ENCODE measurements around the gene NUDC.
"Not testable (repeated sequence)": the region's sequence is repeated elsewhere in the genome, so short reads cannot be mapped to it uniquely, and the experiment has no call there.

Gene NUDC

DNA sequence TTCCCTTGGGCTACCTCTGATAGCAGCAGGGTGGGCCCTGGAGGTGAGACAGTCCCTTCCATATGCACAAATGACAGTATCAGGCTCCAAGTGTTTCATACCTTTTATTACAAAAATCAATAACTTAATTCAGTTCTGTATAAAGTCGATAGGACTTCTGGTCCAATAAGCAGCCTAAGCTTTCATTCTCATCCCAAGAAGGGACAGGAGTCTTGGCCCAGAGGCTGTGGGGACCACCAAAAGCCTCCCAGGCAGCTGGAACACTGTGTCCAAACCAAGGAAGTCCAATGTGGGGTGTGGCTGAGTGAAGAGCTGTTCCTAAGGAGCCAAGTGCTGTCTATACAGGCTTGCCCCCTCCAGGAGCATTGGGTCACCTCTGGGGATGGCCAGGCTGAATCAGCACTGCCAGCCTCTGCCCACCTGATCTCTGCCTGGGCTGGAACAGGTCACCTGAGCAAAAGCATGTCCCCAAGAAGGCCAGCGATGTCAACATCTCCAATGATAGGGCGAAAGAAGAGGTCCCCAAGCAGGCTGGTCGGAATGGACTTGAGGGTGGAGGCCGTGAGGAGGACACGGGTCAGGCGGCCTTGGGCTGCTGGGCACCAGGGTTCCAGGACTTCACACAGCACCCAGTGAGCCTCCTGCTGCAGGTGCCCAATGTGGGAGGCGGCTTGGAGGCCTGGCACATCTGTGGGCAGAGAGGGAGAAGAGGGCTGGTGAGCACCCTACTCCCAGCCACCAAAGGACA lies 10.0 kb upstream of the NUDC start:
- no peak for DNase-seq (ENCODE audit: low spot score)

DNA sequence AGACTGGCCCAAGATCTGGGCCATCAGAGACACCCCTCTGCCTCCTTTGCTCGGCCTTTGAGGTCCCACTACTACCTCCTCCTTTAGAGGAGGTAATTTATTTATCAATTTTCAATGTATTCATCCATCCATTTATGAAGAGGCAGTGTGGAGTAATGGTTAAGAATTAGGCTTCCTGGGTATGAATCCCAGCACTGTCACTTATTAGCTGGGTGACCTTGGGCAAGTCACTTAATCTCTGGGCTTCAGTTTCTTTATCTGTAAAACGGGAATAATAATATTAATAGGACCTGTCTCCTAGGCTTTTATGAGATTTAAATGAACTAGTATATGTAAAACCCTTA lies 9.4 kb upstream of the NUDC start:
- DNase-seq (ENCODE audit: low spot score) = no peak

DNA sequence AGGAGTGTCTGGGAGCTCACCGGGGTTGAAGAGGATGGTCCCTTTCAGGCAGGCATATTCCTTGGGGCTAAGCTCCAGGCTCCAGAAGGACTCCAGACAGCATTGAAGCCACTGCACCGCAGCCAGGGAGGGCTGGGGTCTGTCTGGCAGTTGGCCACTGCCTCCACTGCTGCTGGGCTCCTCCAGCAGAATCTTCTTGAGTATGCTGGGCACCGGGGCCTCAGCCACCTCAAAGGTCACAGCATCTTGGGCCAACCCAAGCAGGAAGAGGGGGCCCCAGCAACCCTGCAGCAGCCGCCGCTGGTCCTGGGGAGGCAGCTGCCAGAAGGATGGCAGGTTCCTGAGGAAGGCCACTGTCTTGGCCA lies 8.2 kb upstream of the NUDC start:
- no peak for DNase-seq (ENCODE audit: low spot score)

DNA sequence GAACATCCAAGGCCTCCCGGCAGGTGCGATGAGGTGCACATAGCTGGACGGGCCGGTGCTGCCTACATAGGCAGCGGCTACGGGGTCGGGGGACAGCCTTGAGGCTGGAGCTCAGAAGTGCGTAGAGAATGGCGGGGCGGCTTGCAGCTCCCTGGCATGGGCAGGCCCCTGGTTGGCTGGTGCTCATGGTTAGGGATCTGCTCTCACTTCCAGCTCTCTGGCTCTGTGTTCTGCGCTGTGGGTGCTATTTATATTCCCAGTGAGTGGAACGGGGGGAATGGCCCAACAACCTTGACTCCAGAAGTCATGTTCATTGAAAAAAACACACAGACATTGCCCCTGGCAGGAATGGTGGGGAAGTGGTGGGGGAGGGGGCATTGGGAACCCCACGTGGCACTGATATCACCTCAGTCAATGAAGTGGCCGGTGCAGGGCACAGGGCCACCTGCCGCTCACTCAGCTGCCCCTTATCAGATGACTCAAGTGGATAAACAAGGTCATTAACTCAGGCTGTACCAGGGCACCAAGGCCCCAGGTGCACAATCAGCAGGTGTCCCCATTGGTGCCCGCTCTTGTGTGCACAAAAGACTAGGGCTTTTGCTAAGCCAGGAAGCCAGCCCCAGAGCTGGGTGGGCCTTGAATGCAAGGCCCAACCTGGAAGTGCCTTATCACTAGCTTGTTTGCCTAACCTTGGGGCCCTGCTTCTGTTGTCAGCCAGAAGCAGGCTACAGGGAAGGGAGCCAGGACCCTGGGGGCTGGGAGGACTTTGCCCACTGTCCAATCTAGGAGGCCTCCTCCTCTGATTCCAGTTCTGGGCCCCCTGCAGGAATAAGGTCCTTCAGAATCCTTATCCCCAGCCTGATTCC lies 7.6 kb upstream of the NUDC start, which contains the start of gene NR0B2:
Gene NR0B2 (minus strand): TSS at position 222 of the 866 bp plus-strand sequence. CDS start 35 bp downstream, at position 187.
- DNase-seq (ENCODE audit: low spot score) = no peak

DNA sequence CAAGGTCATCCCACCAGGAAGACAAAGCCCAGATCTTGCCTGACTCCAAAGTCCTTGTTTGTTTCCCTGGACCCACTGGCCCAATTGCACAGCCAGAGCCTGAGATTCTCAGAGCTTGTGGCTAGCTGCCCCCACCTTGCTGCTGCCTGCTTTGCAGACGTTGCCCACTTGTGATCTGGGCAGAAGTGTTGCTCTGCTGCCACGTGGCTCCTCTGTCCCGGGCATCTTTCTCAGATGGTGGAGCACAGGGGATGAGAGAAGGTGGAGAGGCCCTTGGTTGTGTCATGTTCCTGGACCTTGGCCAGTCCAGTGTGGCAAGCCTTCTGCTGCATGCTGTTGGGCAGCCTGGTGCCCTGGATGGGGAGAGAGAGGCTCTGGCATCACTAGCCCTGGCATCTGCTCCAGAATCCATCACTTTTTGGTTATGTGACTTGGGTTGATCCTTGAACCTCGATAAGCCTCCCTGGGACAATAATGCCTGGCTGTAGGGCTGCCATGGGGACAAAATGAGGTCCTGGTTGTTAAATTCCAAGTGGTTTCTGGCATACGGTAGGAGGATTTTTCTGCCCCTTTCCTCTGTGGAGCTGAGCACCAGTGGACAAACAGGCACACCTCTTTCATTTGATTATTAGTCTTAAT lies 6.2 kb upstream of the NUDC start:
- DNase-seq (ENCODE audit: low spot score) = no peak

DNA sequence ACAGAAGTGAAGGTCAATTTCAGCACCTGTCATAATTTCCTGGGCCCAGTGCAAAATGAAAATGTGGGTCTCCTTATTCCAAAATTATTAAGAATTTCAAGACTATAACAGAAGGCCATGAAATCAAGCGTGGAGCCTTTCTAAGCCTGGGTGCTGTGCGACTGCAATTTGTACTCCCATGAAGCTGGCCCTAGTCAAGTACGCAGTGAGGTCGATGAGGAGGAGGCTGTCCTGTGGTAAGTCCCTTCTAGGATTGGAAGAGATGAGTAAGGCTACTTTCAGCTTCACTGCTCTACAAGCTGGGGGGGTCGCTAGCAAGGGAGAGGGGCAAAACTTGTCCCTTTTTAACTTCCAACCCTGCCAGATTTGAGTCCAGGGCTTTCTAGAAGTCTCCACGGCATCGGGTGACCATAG lies 410 bp upstream of the NUDC start:
- no peak for DNase-seq (ENCODE audit: low spot score)

DNA sequence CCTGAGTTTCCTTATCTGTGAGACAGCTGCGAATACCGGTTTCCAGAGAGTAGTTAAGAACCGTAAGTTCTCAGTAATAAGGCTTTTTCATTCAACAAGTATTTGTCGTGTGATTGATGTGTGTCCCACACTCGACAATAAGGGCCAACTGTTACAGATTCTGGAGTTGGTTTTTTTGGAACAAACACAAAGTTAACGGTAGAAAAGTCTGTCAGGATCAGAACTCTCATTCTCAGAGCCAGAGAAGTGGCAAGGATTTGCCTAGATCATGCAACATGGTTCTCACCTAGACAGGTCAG lies 837 bp downstream of the NUDC start:
- no peak for DNase-seq (ENCODE audit: low spot score)

DNA sequence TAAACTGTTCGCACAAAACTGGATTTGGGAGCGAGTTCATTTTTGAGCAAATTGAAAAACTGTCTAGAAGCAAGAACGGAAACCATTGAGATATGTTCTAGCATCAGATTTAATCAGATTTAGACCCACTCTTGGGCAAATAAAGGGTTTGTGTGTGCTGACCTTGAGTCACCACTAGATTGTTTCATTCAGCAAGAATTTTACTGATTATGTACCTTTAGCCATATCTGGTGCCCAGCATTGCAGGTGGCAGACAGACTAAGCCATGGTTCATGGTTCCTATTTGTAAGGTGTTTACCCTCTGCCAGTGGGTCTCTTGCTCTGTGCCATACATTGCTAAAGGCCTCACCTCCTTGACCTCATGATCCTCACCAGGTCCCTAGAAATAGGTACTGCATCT lies 1.4 kb downstream of the NUDC start:
- no peak for DNase-seq (ENCODE audit: low spot score)

DNA sequence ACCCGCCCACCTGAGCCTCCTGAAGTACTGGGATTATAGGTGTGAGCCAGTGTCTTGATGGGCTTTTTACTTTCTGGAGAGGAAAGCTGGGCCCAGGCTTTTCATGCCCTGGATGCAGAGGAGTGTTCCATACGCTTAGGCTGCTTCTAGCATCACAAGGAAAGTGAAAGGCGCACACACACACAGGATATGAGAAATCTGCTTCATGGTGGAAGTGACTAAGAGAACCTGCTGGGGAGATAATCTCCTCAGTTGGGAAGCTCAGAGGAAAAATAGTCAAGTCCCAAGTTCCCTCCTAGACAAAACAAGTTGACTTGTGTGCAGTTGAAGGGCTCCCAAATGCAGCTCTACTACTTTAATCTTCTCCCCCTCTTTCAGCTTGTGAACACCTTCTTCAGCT lies 2.2 kb downstream of the NUDC start:
- no peak for DNase-seq (ENCODE audit: low spot score)

DNA sequence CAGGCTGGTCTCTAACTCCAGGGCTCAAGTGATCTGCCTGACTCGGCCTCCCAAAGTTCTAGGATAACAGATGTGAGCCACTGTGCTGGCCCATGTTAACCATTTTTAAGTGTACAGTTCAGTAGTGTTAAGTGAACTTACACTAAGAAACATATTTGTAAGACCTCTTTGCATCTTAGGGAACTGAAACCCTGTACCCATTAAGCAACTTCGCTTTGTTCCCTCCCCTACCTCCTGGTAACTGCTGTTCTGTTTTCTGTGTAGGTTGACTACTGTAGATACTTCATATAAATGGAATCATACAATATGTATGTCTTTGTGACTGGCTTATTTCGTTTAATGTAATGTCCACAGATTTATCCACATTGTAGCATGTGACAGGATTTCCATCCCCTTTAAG lies 11.0 kb downstream of the NUDC start:
- DNase-seq (ENCODE audit: low spot score) = no peak

DNA sequence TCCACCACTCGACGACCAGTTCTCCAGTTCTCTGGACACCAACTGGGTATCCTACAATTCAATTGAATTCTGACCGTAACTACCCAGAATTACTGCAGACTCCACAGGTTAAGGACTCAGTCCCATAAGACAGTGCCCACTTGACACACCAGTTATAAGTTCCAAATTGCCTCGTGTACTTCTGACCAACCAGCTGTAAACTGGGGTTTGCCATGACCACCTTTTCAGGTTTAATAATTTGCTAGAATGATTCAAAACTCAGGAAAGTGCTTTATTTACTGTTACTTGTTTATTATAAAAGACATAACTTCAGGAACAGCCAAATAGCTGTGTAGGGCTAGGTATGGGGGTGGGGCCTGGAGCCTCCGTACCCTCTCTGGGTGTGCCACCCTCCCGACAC lies 15.3 kb downstream of the NUDC start:
- DNase-seq (ENCODE audit: low spot score) = no peak

DNA sequence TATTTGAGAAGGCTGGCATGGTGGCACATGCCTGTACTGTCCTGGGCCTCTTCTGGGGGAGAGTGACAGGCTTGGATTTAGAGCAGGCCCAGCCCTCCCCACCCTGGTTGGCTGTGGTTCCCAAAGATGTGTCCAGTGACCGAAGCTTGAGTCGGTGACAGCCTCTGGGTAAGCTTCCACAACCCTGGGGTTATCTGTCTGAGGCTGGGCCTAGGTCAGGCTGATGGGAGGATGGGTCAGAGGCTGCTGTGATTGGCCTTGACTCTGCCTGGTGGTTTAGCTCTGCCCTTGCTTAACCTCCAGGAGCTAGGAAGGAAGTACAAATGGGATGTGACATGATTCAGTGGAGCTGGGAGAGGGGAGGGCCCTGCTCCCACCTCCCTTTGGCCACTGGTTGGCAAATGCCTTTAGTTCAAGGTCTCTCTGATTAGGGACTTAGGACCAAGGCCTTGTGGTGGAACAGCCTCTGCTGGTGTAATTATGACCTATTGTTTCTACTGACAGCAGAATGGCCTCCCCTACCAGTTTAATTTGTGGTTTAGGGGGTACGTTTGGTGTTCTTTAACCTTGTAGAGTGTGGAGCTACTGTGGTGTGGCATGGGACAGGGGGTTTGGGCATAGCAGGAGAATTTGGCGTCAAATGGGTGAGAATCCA lies 16.6 kb downstream of the NUDC start:
- no peak for DNase-seq (ENCODE audit: low spot score)

DNA sequence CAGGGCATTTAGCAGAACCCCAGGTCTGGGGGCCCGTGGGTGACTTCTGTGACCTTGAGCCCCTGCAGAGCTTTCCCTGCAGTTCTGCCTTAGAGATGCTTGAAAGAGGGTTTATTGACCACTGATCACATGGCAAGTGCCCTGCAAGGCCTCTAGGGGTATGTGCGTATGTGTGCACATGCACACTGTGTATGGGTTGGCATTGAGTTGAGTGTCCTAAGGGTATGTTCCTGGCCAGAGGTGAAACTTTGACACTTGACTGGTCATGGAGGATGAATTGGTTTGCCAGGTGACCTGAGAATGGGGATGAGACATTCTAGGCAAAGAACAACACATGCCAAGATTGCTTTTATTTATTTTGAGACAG lies 17.1 kb downstream of the NUDC start:
- no peak for DNase-seq (ENCODE audit: low spot score)

DNA sequence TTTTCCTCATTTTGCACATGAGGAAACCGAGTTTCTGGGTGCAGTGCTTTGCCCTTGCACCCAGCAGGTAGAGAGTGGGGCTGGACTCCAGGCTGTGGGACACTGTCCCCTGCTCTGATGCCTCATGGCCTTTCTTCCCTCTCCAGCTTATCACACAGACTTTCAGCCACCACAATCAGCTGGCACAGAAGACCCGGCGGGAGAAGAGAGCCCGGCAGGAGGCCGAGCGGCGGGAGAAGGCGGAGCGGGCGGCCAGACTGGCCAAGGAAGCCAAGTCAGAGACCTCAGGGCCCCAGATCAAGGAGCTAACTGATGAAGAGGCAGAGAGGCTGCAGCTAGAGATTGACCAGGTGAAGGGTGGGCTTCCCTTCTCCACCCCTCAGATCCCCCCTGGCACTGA lies 19.8 kb downstream of the NUDC start:
- DNase-seq (ENCODE audit: low spot score) = no peak

DNA sequence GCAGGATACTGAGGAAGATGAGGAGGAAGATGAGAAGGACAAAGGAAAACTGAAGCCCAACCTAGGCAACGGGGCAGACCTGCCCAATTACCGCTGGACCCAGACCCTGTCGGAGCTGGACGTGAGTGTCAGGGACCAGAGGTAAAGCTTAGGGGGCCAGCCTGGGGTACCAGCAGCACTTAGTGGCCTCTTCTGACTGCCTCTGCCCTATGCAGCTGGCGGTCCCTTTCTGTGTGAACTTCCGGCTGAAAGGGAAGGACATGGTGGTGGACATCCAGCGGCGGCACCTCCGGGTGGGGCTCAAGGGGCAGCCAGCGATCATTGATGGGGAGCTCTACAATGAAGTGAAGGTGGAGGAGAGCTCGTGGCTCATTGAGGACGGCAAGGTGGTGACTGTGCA lies 21.1 kb downstream of the NUDC start:
- DNase-seq (ENCODE audit: low spot score) = no peak

DNA sequence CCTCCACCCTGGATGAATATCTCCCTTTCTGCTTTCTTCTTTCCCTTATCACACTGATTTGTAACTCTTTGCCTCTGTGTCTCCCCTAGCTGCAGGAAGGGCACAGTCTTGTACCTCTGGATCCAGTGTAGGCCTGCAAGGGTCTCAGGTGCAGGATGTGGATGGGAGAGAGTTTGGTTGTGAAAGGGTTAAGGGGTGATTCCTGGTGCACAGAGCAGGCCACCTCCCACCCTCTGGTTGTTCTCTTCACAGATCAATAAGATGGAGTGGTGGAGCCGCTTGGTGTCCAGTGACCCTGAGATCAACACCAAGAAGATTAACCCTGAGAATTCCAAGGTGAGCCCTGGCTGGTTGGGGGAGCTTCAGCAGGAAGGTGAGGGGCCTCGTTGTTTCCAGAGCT lies 23.6 kb downstream of the NUDC start:
- DNase-seq (ENCODE audit: low spot score) = no peak

DNA sequence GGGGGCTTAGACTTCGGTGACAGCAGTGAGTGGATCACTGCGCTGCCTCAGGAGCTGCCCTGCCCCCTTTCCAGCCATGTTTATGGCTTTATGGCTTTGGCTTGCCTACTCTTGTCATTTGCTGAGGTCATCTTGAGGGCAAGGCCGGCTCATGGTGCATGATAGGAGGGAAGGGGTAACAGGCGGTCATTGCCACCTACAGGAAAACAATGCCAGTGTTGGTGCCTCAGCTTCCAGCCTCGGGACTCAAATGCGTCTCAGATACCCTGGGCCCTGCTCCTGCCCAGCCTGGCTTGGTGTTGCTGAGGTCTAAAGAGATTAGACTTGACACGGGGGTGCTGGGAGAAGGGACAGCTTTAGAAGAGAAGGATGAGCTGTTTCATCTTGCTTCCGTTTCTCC lies 24.2 kb downstream of the NUDC start:
- no peak for DNase-seq (ENCODE audit: low spot score)

DNA sequence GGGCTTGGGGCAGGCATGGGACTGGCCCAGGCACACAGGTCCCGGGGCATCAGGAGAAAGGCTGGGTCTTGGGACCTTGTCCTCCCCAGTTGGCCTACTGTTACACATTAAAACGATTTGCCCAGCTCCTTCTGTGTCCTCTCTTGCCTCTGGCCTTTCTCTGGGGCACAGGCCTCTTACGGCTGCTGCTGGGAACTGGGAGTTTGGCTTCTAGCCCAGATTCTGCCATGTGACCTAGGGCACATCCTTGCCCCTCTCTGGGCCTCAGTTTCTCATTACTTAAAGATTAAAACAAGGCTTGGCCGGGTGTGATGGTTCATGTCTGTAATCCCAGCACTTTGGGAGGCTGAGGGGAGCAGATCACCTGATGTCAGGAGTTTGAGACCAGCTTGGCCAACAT lies 24.7 kb downstream of the NUDC start:
- no peak for DNase-seq (ENCODE audit: low spot score)

DNA sequence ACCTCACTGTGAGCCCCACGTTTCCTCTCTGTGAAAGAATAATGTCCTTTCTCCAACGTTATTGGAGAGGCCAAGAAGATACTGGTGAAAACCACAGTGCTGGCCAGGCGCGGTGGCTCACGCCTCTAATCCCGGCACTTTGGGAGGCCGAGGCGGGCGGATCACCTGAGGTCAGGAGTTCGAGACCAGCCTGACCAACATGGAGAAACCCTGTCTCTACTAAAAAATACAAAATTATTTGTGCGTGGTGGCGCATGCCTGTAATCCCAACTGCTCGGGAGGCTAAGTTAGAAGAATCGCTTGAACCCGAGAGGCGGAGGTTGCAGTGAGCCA lies 27.1 kb downstream of the NUDC start:
- DNase-seq (ENCODE audit: low spot score) = not testable (repeated sequence)

DNA sequence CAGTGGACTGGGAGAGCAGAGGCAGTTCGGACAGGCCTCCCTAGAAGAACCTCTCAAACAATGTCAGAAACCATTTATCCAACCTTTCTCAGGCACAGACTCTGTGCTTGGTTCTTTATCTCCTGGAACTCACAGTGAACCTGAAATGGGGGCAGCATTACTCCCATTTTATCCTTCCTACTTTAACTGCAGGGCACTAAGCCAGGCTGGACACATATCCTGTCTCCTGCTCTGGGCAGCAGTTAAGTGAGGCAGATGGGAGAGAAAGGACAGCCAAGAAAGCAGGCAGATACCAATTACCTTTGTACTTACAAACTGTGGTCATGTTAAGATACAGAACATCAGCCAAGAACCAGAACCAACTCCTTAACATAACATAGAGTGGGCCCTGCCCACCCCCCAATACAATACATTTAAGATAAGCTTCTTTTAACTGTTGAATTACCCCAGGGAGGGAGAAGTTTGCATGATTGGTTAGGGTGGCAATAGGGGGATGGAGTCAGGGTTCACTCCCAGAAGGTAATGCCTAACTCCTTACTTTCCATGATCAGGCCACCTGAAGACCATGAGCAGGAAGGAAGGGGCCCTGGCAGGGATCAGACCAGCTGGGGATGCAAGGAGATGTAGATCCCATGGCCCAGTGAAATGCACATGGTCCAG lies 27.9 kb downstream of the NUDC start:
- no peak for DNase-seq (ENCODE audit: low spot score)

DNA sequence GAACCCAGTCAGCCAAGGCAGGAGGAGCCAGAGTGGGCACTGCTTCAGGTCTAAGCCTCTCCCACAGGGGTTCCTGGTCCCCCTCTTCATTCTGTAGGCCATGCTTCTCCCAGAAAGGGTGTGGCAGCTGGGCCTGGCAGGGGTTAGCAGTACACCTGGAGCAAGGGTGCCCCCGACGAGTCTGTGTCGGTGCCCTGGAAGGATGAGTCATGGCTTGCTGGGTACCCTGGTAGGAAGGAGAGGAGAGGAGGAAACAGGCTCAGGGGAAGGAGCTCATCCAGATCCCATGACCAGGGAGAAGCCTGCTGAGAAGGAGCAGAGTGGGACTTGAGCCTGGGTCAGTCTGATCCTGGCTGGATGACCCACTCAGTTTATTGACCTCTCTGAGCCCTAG lies 28.4 kb downstream of the NUDC start:
- no peak for DNase-seq (ENCODE audit: low spot score)

DNA sequence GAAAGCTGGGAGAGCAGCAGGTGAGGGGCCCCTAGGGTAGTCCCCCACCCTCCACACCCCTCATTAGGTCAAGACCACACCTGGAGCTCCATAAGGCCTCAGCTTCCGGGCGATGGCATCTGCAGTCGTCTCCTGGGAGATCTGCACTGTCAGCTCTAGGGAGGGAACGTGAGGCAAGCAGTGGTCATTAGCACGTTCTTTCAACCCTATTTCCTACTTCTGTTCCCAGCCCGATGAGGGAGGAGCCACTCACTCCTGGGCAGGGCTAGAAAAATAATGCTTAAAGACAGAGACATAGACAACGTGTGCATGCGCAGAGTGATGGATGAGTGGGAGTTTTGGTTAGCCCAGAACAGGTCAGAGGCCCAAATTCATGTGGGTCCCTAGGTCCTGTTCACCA lies 29.1 kb downstream of the NUDC start:
- no peak for DNase-seq (ENCODE audit: low spot score)

DNA sequence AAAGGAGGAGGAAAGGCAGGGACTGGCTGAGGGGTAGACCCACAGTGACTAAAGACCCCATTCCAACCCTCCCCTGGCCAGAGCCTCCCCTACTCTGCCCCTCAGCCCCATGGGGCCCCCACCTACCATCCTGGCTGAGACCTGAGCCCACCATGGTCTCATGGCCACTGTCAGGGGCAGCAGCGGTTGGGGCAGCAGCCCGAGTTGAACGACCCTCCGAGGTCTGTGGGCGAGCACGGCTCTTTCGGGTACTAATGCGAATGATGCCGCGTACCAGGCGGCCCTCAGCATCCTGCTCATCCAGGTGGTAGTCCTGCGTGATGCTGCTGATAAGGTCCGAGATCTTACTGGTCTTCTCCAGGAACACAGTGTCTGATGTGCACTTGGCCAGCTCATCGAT lies 29.7 kb downstream of the NUDC start:
- DNase-seq (ENCODE audit: low spot score) = no peak
